ENCODE measurements around the gene ARHGEF17.

GRCh38 chr11:73322382-73323306 lies 14.6 kb downstream of the ARHGEF17 start:
- TF ChIP-seq EZH2phosphoT487 (IDR thresholded peaks at IDR 0.05; ENCODE audit: borderline replicate concordance, low read length) = no peak
- TF ChIP-seq CTCF (IDR thresholded peaks at IDR 0.05; ENCODE audit: low read depth, low read length, poor library complexity, severe bottlenecking) = no peak
